ENCODE results near the gene C20orf144.
"Not testable (repeated sequence)": the region's sequence is repeated elsewhere in the genome, so short reads cannot be mapped to it uniquely, and the experiment has no call there.

Gene C20orf144

DNA sequence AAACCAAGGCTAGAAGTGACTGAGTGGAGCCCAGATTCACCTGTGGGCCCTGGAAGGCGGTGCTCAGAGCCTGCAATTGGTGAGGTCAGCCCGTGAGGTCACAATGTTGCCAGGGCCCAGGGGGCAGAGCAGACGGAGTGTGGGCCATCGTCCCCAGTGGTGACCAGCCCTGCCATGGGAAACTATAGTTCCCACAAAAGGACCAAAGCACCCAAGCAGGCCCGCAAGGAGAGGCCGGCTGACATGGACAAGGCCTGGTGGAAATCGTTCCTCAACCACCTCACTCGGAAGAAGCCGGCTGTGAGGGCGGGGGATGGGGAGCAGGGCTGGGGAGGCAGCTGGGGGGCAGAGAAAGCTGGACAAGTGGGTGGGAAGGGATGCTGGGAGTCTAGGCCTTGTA, at the start of gene C20orf144:
Gene C20orf144, plus strand, starts transcription at position 156 of the 400 bp plus-strand sequence. Its CDS starts 19 bp downstream, at position 175.
- DNase-seq (ENCODE audit: low read depth in 2 of 2): no peak

DNA sequence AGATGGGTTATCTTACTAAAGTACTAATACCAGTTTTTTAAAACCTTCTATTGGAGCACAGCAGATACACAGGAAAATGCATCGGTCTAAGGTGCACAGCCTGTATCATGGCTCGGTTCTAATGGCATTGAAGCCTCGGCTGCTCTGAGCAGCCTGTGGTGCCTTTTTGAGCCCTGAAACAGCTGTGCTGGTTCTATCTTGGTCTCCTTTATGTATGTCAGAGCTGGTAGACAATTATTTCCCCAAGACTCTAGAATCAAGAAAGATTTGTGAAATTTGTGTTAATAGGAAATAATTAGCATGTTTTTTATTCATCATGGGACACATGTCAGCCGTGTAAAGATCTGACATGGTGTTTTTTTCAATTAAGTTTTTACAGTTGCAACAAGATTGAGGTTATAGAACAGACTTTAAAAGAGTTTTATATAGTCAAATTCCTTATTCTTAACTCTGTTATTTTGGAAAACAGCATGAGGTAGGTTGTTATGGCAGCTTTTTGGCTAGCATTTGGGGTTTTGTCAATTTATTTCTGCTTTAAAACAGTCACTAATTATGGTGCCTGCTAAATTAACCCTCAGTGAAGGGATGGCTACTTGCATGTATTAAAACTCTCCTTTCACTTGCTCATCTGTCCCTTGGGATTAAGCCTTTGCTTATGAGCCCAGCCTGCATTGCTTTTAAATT, 40.3 kb upstream of the C20orf144 start:
- DNase-seq (ENCODE audit: low read depth in 2 of 2): no peak

DNA sequence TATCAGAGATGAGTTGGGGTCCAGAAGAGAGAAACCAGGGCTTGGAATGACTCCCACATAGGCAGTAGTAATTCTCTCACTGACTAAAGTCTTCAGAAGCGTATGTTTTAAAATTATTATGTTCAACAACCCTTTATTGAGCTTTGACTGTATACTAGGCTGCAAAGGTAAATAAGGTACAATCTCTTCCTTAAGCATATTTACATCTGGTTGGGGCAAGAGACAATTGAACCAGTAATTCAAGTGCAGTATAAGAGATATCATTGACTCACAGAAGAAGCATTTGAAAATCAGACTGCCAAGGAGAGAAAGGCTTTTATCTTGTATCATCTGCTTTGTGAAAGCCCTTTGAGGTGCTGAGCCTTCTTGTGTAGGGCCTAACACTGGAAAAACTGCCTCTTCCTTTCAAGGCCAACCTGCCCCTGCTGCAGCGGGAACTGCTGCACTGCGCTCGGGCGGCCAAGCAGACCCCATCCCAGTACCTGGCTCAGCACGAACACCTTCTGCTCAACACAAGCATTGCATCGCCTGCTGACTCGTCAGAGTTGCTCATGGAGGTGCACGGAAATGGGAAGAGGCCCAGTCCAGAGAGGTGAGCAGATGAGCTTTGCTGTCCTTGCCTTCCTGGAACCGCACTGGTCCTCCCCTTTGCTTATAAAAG, 39.3 kb upstream of the C20orf144 start:
- no peak for DNase-seq (ENCODE audit: low read depth in 2 of 2)

DNA sequence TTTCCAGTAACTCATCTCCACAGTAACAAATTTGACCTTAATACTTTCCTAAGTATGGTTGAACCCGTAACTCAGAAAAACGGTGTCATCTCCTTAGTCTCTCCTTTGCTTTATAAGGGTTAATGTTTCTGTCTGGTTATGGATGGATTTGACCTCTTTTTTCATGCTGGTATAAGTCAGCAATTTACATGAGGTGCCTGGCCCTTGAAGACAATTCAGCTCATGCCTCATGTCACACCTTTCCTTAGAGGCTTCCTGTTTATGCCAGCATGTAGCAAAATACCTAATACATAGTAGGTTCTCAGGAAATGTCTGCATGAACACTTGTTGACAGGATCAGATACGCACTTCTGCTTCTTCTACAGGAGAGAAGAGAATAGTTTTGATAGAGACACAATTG, 37.7 kb upstream of the C20orf144 start:
- no peak for DNase-seq (ENCODE audit: low read depth in 2 of 2)

DNA sequence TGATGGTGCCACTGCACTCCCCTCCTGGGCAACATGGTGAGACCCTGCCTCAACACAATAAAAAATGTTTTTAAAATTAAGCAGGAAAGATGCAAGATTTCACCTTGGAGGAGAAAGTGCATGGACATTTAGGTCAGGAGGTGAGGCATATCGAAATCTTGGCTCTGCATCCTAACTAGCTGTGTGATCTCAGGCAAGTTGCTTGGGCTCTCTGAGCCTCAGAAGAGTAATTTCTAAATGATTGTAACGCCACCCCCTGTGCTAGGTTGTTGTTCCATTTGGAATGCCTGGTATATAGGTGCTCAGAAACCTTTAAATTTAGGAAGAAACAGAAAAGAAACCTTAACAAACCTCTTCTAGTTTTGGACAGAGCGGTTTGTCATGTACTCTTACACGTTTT, 35.9 kb upstream of the C20orf144 start:
- DNase-seq (ENCODE audit: low read depth in 2 of 2): no peak

DNA sequence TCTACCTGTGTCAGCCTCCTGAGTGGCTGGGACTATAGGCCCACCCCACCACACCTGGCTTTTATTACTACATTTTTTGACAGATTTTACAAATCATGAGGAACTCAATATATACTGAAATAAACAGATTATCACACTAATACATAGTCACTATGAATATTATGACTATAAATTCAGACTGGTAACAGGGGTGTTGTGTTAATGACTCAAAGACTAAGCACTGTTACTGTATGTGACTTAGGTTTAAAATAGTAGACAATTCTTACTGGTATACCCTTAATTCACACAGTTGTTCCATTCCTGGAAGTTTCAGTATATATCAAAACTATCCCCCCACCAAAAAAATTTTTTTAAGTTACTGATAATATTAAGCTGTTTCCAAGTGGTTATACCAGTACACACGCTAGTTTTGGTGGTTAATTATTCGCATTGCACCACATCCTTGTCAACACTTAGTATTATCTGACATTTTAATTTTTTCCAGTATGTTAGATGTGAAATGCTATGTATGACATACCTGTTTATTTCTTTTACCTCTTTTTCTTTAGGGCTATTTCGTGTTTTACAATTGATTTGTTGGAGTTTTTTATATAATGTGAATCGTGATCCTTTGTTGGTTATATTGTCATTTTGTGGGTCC, 34.4 kb upstream of the C20orf144 start:
- DNase-seq (ENCODE audit: low read depth in 2 of 2): no peak

DNA sequence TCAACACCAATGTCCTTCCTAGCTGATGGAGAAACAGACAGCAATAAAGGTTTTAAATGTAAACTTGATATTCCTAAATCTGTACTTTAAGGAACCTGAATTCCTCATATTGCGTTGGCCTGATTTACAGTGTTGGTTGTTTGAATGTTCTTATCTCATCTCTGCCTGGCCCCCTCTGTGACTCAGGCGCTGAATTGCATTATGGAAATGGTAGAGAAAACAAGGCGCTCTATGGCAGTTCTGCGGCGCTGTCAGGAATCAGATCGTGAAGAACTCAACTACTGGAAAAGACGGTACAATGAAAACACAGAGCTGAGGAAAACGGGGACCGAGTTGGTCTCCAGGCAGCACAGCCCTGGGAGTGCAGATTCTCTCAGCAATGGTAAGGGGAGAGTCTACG, 32.6 kb upstream of the C20orf144 start:
- no peak for DNase-seq (ENCODE audit: low read depth in 2 of 2)

DNA sequence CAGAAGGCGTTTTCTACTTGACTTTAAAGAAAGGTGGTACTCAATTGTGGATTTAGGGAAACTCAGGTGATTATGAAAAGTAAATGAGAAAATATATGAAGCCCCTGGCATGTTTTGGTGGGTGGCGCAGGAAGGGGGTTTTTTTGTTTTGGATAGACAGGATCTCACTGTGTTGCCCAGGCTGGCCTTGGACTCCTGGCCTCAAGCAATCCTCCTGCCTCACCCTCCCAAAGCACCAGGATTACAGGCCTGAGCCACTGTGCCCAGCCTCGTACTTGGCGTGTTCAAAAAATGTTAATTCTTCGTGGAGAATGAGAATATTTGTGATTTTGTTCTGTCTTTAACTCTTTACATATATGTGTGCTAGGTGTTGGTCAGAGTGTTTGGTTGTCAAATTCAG, 32.1 kb upstream of the C20orf144 start:
- DNase-seq (ENCODE audit: low read depth in 2 of 2): no peak

DNA sequence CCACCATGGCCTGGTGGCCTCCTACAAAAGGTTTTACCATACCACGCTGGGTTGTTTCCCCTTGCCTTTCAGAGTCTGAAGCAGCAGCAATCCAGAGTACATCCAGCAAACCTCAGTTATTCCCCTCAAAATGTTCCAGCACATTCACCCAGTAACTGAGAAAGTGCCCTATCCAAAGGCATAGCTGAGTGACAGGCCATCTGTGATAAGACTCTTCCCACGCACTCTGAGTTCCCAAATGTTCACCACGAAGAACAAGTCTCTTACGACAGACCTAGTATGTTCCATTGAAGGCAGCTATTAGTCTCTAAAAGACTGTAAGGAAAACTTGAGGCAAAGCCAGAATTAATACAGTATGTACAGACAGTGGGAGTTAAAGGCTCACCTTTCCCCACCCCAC, 31.6 kb upstream of the C20orf144 start:
- no peak for DNase-seq (ENCODE audit: low read depth in 2 of 2)

DNA sequence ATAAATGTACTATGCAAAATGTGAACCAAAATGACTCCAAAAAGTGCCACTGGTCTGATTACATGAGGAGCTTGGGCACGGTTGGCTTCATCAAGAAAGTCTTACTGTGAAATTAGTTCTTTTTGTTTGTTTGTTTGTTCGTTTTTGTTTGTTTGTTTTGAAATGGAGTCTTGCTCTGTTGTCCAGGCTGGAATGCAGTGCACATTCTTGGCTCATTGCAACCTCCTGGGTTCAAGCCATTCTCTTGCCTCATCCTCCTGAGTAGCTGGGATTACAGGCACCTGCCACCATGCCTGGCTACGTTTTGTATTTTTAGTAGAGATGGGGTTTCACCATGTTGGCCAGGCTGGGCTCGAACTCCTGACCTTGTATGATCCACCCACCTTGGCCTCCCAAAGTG, 30.2 kb upstream of the C20orf144 start:
- not testable (repeated sequence) for DNase-seq (ENCODE audit: low read depth in 2 of 2)

DNA sequence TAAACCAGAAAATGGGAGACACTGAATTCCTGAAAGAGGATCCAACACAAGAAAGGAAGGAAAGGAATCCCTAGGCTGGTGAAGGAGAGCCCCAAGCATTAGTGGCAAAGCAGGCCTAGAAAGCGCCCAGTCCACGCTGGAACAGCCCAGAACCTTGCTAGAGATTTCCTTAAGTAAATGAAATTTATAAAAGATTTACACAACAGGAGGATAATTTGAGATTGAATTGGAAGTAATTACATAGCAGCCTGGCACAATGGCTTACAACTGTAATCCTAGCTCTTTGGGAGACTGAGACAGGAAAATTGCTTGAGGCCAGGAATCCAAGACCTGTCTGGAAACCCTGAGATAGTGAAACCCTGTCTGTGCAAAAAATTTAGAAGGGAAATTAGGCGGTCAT, 26.8 kb upstream of the C20orf144 start:
- DNase-seq (ENCODE audit: low read depth in 2 of 2): no peak

DNA sequence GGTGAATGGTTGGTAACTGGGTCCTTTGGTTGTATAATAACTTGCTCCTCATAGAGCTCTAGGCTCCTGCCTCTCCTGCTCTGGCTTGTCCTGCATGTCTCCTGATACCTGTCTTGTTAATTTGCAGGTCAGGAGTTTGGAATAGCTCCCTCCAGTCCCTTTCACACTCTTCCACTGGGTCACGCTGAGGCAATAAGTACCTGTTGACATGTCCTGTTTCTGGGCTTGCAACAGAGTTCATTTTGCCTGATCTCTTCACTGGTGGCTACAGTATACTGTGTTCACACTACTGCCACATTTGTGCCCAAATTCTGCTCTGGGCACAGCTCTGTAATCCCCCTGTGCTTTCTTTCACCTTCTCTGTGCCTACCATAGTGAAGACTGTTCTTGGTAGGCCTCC, 25.4 kb upstream of the C20orf144 start:
- DNase-seq (ENCODE audit: low read depth in 2 of 2): no peak

DNA sequence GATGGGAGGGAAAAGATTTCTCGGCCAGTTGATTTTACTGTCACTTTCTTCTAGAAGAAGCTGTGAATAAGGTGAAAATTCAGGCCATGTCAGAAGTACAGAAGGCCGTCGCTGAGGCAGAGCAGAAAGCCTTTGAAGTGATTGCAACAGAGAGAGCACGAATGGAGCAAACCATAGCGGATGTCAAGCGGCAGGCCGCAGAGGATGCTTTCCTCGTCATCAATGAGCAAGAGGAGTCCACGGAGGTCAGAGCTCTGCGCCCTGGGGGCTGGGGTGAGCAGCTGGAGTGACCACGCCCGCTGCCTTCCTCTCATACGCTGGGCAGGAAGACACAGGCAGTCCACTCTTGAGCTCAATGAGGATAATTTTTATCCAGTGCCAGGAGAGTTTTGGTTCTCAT, 21.8 kb upstream of the C20orf144 start:
- no peak for DNase-seq (ENCODE audit: low read depth in 2 of 2)

DNA sequence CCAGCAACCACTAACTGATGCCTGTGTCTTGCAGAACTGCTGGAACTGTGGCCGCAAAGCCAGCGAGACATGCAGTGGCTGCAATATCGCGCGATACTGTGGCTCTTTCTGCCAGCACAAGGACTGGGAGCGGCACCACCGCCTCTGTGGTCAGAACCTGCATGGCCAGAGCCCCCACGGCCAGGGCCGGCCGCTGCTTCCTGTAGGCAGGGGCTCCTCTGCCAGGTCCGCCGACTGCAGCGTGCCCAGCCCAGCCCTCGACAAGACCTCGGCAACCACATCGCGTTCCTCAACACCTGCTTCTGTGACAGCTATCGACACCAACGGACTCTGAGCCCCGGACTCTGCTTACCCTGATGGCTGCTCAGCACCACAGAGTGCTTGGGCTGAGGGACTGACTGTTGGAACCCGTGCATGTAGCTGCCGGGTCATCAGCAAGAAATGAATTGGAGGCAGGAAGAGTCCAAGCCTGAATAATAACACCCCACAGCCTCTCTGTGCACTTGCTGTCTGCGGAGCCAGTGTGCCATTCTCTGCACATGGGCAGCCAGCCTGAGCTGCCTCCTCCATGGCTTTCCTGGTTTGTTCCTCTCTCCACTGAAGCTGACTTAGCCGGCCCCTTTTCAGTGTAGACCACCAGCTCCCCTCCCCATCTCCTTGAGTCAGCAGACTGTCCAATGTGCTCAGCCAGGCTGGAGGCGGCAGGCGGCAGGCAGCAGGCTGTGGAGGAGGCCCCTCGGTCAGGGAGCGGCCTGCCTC, 17.6 kb upstream of the C20orf144 start:
- DNase-seq (ENCODE audit: low read depth in 2 of 2): no peak

DNA sequence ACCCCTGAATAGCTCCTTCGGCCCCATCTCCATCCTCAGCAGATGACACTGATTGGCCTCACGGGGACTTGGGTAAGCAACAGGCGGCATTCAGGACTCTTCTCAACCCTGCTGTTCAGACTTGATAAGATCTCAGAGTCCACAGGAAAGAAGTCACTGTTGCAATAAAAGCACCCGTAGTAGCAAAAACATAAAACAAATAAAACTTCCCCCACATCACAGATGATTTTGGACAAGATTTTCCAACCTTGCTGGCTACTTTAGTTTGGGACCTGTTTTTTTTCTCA, 17.1 kb upstream of the C20orf144 start:
- no peak for DNase-seq (ENCODE audit: low read depth in 2 of 2)

DNA sequence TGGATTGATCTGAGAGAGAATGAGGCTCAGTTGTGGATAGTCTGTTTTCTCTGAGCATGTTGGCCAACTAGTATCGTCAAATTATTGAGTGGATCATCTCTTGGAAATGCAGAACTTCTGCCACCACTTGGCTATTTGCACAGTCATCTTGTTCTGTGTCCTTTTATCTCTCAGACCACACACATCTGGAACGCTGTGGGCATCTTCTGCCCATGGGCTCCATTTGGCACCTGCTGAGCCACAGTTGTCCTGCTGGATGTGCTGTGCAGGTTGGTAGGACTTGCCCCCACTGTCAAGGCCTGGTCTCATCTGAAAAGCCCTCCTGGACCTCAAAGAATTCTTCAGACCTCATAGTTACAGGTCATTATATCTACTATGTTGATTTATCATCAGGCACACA, 16.7 kb upstream of the C20orf144 start:
- DNase-seq (ENCODE audit: low read depth in 2 of 2): no peak

DNA sequence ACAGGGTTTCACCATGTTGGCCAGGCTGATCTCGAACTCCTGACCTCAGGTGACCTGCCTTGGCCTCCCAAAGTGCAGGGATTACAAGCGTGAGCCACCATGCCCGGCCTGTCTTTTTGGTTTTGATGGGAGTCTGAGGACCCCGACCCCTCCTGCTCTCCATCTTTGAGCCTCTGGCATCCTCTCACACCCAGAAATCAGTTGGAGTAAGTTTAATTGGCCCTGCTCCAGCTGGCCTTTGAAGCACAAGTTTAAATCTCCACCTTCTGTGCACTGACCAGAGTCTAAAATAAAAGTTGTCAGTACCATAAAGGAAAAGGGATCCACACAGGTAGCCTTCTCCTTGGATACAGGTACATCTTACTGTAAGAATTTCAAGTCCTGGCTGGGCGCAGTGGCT, 15.9 kb upstream of the C20orf144 start:
- DNase-seq (ENCODE audit: low read depth in 2 of 2): no peak

DNA sequence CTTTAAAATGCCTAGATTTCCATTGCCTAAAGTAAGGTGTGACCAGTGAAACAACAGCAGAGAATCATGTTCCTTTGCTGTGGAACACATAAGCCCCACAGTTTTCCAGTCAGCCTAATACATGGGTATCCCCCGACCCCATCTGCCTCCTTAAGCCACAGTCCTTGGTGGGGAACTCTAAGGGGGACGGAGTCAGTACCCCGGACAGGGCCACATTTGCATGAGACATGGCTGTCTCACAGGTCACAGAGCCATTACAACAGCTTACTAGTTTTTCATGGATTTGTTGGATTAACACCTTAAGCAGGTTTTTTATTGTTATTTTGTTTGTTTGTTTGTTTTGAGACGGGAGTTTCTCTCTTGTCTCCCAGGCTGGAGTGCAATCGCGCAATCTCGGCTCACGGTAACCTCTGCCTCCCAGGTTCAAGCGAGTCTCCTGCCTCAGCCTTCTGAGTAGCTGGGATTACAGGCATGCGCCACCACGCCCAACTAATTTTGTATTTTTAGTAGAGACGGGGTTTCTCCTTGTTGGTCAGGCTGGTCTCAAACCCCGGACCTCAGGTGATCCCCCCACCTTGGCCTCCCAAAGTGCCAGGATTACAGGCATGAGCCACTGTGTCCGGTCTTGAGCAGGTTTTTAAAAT, 15.0 kb upstream of the C20orf144 start:
- DNase-seq (ENCODE audit: low read depth in 2 of 2): not testable (repeated sequence)

DNA sequence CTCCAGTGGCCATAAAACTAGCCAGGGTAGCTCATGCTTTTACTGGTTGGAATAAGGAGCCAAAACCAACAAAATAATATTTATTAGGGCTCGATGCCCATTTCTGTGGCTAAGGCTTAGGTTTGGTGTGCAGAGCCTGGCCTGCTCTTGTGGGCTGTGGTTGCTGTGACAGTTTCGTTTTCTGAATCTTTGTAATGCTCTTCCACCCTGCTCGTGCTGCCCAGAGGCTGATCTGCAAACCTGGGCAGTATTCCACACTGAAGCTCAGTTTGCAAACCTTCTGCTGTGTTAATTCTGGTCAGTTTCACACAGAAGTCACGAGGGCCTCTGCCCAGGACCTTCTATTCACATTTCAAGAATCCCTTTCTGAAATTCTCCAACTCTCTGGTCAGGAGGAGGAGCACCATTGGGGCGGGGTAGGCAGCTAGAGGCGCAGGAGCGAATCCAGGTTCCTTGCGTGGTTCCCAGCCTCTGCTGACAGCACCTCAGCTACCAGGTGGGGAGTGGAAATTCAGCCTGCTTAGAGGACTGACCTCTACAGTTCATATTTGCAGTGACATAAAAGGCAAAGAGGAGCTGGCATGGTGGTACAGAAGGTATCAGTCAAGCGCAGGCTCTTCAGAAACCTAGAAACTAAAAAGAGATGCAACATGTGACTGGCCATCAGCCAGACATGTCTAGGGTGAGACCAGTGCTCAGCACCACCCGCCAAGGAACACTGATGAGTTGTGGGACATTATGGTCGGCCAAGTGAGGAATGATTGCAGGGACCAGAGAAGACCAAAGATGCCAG, 14.3 kb upstream of the C20orf144 start:
- DNase-seq (ENCODE audit: low read depth in 2 of 2): no peak

DNA sequence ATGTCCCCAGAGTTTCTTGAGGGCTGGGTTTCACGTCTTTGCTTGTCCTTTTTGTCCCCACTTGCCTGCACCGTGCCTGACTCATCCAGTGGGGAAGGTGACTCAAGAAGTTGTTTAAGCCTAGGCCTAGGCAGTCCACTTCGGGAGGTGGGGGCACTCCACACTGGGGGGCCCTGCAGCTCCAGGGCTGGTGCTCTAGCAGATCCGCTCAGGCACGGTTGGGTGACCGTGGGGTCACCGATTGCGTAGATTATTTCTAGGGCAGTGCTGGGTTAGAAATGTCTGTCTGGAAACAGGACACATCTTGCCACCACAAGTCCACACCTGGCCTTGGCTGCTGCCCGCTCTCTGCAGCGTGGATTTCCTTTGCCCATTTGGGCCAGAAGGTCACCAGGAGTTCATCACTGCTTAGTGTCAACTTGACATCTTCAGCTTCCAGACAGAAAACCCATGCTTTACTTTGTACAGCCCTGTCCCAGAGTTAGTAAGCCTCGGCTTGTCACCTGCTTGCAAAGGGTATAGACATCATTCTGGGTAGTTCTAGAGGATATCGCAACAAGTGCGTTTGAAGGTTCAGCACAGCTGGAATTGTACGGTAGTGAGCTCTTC, 13.6 kb upstream of the C20orf144 start:
- DNase-seq (ENCODE audit: low read depth in 2 of 2): no peak

DNA sequence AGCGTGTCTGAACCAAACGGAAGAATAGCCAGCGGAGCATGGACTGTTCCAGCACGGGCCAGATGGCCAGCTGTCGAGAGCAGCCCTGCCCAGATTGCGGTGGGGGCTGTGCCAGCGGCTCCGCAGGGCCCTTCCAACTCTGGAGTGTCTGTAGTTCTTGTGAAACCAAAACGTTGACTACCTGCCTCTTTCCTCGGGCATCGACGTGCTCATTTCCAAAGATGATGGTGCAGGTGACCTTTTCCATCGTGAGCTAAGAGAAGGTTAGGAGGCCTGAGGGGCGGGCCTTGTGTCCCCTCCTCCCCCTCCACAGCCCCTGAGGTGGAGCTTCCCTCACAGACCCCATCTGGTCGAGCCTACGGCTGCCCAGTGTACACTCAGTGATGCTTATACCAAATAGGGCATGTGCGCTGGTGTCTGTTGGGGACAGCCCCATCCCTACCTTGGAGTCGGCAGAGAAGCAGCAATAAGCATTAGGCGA, 12.9 kb upstream of the C20orf144 start:
- DNase-seq (ENCODE audit: low read depth in 2 of 2): no peak

Measured in stimulated activated CD4-positive, alpha-beta T cell treated with anti-CD3 and anti-CD28 coated beads, Interleukin-4, amount 100 ng/mL, for 48 hours (primary cell).